D341Med (cell line): ENCODE measurements around the gene WNT1.
A peak's percentile ranks its signal among the peaks of the same experiment; 100 is the strongest.

Experiments used
- DNase-seq: peaks from one replicate; pipeline ENCODE4 v3.0.0; 2012; ENCODE audit warnings: low spot score

WNT1 gene

DNA sequence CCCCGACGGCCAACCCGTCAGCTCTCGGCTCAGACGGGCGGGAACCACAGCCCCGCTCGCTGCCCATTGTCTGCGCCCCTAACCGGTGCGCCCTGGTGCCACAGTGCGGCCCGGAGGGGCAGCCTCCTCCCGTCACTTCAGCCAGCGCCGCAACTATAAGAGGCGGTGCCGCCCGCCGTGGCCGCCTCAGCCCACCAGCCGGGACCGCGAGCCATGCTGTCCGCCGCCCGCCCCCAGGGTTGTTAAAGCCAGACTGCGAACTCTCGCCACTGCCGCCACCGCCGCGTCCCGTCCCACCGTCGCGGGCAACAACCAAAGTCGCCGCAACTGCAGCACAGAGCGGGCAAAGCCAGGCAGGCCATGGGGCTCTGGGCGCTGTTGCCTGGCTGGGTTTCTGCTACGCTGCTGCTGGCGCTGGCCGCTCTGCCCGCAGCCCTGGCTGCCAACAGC is at the start of gene WNT1:
WNT1 (plus strand) TSS at position 32 of the 450 bp plus-strand sequence; CDS start at position 361, 329 bp downstream.
- peak; percentile 50 for DNase-seq

DNA sequence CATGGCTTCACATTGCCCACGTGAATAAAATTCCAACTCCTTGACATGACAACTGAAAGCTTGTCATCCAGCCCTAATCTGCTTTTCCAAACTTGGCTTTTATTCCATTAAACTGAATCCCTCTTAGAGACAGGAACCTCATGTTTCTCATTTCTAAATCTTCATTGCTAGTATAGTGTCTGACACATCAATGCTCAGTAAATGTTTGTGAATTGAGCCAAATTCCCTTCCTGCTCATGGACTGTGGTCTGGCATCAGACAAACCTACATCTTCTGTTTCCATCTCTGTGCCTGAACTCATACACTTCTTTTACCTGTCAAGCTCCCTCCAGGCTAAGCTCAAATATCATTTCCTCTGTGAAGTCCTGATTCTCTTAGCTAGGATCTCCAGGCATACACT is 48.6 kb upstream of the WNT1 start:
- DNase-seq, result no peak

DNA sequence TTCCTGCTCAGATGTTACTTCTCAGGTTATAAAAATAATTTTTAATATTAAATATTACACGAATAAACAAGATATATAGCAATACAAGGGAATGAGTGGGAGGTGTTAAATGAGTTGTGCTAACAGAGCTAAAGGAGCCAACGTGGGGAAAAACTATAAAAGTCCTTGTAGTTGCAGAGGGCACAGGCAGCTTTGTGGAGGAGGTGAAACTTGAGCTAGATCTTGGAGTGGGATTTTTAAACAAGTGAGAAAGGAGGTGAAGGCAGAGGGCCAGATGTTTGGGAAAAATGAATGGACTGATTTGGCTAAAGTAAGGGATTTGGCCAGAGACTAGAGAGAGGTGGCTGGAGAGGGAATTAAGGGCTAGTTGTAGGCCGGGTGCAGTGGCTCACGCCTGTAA is 47.6 kb upstream of the WNT1 start:
- no peak for DNase-seq

DNA sequence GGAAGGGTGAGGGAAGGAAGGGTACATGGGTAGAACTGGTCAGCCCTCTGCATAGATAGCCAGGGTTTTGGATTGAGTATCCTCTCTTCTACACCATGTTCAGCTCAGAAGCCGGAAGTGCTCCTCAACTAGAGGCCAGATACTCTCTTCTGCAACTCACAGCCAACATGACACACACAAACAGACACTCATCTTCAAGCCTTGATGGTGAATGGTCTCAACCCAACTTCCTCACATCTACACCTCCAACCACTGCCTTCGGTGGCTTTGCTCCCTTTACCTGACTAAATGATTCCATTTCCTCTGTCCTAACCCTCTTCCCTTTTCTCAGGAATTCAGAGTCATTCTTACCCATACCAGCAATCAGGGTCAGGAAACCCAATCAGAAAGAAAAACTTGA is 45.2 kb upstream of the WNT1 start:
- no peak for DNase-seq

DNA sequence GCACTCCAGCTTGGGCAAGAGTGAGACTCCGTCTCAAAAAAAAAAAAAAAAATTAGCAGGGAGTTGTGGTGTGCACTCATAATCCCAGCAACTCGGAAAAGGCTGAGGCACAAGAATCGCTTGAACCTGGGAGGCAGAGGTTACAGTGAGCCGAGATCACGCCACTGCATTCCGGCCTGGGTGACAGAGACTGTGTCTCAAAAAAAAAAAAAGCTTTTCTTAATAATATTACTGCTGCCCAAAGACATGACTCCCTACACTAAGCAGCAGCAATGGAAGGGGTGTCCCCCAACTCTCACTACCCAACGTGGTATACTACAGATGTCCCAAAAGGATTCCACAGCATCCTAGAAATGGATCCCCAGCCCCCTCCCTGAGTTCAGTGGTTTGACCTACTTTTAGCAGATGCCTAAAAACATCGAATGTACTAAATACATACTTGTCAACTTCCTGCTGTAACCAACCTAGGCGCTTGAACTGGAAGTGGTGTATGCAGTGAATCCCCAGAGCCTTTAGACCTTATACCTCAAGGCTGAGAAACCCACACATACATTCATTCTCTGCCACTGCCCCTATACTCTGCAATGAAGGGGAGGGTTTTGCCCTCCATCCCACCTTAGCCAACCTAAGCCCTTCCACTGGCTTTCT is 44.3 kb upstream of the WNT1 start:
- DNase-seq, result no peak

DNA sequence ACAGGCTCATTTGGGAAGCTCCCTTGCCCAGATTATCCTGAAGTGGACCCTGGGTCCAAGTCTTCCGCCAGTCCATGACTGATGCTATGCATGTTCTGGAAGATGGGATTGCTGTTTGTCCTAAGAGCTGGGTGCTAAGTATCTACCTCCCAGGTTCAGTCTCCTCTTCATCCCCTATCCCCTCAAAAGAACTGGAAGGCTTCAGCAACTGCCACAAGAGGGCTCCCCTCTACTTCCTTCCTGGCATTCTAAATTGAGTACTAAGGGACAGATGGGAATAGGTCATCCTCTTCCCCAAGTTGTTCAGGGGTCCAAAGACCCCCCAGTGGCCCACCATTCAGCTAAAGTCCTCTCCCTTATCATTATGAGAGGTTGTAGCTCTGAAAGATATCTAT is 43.8 kb upstream of the WNT1 start:
- DNase-seq, result peak; percentile 46

DNA sequence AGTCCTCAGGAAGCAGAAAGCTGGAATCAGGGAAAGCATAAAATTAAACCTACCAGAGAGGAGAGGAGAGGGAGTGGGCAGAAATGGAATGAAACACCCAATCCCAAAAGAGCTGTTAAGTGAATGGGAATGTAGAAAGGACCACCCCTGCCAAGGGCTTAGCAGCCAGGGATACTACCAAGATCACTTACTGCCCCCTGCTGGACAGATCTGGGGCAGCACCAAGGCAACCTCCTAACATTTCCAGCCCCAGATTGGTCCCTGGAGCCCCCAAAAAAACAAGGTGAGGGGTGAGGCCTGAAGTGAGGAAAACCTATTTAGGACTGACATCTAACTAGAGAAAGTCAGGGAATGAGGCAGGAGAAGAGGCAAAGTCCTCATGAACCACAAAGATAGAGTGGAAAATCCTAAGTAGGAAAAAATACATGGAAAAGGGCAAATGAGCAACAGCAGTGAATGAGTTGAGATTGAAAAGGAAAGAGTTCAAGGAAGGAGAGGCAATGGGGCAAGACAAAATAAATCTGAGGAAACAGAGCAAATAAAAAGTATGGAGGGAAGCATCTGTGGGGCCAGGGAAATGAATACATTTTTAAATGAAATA is 41.6 kb upstream of the WNT1 start:
- DNase-seq, result peak; percentile 91

DNA sequence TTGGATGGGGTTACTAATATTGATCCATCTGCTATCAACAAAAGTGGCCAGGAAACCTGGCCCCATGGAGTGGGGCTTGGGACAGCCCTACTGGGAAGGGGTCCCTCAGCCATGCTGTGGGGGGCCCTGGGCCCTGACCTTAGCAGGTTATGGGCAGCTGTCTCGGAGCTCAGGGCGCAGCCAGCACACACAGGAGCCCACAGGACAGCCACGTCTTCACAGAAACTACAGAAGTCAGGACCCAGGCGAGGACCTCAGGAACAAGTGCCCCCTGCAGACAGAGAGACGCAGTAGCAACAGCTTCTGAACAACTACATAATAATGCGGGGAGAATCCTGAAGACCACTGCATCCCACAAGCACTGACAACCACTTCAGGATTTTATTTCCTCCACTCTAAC is 41.0 kb upstream of the WNT1 start:
- DNase-seq, result peak; percentile 45

DNA sequence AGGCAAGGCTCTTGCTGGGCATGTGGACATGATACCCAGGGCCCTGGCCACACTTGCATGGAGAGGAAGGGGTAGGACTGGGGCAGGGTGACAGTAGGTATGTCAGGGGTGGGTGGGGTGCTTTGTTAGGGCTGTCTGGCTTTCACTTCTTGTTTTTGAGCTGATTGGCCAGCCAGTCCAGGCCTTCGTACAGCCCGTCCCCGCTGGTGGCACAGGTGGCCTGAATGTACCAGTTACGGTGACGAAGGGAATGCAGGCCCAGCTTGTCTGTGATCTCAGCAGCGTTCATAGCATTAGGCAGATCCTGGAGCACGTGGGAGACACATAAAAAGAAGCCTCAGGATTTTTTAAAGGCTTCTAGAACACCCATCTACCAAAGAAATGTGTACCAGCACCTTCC is 39.3 kb upstream of the WNT1 start:
- no peak for DNase-seq

DNA sequence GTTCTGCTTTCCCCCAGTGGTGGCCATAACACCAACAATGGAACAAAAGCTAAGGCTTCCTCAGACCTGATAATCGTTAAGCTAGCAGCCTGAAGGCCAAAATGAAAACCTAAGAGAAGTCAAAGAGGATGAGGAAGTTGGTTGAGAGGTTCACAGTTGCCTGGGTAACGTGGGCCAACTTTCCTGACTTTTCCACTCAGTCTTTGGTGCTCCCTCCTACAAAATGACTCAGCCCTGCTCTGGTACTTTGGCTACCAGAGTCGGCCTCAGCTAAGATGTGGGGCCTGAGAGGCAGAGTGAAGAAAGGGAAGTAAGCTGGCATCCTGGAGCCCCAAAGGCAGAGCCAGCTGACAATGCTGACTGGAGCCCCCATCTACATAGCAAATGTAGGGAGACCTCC is 37.9 kb upstream of the WNT1 start:
- no peak for DNase-seq

DNA sequence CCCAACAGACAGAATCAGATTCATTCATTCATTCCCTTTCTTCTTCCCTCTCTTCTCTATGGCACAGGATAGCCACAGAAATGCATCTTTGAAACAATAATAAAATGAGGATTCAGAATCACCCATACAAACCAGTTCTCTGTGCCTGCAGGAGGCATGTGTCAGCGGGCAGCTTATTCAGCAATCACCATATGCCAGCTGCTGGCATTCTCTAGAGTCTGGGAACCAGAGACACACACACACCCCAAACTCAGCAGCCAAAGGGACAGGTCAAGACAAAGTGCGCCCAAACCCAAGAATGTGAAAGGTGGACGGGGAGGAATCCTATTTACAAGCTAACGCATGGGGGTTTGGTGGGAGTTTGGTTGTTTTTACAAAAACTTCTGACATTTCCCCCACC is 34.9 kb upstream of the WNT1 start:
- DNase-seq, result no peak

DNA sequence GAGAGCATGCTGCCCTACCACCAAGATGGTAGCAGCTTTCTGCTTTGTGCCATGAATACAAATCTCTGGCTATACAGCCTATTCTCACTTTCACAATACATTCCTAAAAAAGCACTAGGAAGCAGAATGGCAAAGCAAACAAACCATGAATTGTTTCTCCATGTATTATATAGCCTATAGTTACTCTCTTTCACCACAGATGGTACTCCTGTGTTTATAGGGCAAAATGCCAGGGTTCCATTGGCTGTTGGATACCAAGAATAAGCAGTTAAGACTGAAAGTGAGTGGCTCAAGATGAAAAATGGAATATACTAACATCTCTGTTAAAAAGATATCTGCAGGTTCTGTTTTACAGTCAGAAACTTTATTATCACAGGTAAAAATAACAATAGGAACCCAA is 31.9 kb upstream of the WNT1 start:
- DNase-seq, result no peak

DNA sequence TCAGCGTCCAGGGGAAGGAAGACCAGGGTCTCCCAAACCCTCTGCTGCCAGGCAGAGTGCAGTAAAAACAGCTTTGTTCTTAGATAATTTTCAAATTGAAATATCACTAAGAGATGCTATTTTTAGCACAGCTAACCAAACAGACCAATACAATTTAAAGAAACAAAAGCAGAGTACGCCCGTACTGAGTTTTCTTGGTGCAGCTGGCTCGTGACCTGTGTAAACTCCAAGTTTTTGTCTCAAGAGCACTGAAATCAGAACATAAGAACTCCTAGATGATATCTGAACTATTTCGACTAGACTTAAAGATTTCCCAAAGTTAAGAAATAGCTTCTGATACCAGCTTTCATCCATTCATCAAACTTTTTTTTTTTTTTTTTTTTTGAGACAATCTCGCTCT is 31.2 kb upstream of the WNT1 start:
- DNase-seq, result no peak

DNA sequence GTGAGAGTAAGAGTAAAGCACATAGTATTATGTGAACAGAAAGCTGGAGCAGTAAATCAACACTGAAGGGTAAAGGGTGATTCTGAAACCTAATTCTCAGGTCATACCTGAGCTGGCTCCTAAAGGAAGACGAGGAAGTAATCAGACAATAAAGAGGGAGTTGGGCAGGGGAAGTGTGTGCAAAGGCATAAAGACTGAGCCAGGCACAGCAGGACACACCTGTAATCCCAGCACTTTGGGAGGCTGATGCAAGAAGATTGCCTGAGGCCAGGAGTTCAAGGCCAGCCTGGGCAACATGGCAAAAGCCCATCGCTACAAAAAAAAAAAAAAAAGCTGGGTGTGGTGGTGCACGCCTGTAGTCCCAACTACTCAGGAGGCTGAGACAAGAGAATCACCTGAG is 30.4 kb upstream of the WNT1 start:
- DNase-seq, result no peak

DNA sequence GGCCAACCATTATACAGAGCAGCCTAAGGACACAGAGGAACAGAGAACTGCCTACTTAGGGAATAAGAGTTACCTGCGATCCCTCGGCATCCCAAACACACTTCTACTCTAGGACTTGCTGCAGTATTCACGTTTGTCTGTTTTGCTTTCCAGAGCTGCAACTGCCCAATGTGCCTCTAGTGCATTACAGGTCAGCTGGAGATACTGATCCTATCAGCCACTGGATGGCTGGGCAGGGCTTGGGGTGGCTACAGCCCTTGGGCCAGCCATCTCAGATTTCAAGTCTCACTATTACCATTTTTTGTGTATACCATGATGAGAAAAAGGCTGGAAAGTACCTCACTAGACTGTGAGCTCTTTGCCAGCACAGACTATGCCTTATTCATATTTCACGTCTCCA is 25.4 kb upstream of the WNT1 start:
- DNase-seq, result no peak

DNA sequence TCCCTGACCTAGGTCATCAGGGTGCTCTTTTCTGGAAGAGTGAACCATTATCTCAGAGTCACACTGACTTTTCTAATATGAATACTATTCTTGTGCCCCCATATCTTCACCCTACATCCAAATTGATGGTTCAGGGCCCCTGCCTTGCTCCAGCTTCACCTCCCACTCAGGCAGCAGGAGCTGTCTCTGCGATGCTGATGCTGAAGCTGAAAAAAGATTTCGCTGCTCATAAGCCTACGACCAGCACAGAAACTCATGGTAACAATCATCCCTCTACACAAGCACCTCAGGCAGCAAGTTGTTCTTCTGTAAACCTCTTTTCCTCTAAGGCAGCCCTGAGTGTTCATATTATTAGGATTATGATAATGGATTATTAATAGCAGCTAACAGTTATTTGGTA is 24.1 kb upstream of the WNT1 start:
- no peak for DNase-seq

DNA sequence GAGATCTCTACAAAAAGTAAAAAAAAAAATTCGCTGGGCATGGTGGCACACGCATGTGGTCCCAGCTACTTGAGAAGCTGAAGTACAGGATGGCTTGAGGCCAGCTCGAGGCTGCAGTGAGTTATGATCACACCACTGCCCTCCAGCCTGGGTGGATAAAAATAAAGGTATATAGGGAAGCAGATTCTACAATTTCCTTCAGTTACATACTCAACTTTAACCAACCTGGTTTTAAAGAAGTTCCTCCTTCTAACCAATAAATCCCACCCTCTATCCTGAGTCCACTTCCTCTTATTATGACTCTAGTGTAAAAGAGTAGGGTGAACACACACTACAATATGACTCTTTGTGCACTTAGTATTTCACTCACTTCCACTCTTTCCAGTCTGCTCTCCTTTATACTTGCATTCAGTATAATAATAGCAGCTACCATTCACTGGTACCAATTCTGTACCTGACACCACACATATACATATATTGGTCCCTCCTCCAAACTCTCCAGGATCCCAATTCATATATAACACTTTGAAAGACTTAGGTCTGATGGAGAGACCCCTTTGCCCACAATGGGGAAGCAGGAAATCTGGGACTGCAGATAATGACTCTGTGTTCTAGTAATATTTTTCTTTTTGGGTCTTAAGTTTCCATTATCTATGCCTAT is 23.2 kb upstream of the WNT1 start:
- no peak for DNase-seq

DNA sequence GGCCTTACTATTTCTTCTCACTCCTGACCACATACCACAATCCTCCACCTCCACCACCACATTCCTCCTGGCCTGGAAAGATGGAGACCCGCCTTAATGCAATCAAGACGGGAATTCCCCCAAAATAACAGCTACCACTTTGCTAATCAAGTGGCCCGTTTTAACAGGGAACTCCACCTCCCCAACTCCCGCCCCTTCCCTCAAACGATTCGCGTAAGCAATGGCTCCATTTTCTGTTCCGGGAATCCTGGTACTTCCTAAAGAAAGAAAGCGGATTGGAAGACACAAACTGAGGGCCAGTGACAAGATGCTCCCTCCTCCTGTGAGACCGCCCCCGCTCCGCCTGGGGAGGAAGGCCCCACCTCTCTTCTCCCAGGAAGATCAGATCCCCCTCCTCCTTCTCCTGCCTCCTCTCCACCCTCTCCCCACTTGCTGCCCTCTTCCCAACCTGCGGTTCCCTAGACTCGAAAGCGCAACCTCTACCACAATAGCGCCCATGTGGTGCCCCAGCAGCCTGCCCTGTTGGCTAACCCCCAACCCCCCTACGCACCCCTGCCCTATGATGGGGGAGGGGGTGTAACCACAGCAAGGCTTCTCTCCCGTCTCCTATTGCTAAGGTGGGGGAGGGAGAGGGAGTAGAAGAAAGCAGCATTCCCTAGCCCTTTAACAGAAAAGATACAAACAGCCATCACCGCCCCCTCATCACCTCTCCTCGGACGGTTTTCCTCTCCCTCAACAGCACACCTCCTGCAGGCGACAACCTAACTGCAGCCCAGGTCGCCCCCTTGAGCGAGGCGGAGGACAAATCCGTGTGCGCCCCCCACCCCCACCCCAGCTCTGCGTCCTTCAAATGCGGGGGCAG is 21.6 kb upstream of the WNT1 start:
- DNase-seq, result peak; percentile 90

DNA sequence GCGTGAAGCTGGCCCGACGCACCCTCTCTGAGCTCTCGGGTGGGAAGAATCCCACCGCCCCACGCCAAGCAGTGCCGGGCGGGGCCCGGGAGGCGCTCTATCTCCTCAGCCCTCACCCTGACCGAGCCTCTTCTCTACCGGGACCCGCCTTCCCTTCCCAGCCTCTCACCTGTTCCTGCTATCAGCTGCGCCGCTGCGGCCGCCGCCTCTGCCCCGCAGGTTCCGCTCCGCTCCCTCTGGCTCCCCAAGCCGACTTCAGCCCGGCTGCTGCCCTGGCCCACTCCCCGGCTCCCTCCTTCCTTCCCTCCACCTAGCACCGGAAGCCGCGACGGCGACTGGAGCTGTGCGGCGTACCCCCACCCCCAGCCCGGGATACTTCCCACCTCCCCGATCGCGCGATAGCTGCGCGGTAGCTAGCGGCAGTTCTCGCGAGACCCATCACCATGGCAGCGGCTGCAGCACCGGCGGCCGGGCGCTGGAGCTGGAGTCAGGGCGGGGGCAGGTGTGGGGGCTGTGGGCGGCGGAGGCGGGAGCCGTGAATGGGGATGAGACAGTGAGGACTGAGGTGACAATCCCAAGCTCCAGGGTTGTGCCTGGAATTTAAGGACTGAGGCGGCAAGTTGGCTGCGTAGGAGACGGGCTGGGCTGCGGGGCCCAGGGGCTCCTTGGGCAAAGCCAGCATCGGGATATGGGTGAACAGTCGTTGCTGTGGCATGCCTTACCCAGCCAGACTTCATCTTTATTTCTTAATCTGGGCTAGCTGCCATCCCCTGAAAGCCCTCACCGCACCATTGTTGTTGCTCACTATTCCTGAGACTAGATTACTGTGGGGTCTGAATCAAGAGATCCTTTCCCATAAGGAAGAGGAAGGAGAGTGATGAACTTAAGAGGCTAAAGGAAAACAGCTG is 20.7 kb upstream of the WNT1 start, which contains the start of gene ARF3:
ARF3 (minus strand) TSS at position 347 of the 908 bp plus-strand sequence. CDS start 16,392 bp downstream, outside the sequence.
- DNase-seq, result peak; percentile 98

DNA sequence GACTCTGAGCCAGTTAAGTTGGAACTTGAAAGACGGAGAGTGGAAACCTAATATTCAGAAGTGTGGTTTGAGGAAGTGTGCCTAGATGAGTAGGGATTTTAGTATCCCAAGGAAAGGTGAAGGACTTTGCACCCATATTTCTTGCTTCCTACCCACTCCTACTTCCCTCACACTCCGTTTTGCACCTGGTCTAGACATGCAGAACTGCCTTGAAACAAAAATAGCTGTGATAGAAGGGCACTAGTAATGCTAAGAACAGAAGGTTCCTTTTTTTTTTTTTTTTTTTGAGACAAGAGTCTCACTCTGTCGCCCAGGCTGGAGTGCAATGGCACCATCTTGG is 20.1 kb upstream of the WNT1 start:
- DNase-seq, result no peak

DNA sequence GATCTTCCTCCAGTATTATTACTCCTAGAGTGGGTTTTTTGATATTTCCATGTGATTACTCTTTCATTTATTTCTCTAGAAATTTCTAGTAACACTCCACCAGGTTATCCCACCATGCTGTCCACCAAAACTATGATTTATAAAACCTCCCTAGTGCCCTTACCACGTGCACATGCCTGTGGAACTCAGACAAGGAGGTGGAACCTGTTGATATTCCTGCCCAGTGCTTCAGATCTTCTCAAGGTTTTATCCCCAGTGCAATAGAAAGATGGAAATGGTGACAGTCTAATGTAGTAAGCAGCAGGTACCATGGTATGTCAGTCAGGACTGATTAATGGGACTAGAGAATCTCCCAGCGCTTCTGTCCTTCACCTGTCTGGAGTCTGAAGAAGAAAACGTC is 17.3 kb upstream of the WNT1 start:
- no peak for DNase-seq

DNA sequence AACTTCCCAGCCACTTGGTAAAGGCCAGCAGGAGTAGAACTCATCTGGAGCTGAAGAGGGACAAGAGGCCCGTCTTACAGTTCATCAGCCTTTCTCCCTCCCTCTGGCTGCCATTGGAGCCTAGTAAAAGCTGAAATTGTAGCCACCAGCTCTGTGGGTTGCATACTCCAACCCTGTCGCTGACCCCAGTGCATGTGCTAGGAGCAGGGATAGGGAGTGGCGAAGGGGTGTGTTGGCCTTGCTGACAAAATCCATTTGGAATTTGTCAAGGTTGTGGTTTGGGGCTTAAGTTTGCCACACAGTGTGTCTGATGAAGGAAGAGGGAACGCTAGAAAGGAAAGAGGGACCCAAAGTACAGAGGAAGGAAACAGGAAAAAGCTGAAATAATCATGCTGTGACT is 16.8 kb upstream of the WNT1 start:
- no peak for DNase-seq
